DOHH2 (cell line): ENCODE results near the gene FHOD3.

Source experiments
- H3F3A ChIP-seq: fragments of 200-600 bp; sonication (generic), shearing (Covaris generic); 2 replicates; pipeline ENCODE4 v1.6.0; 2016; ENCODE audit warnings: antibody characterized with exemption, mild to moderate bottlenecking; ENCODE audit not compliant: control insufficient read depth, insufficient read depth
- H3K27ac ChIP-seq: fragments of 200-600 bp; sonication (generic); 2 replicates; pipeline ENCODE4 v1.5.1; 2014; ENCODE audit warnings: low read depth, mild to moderate bottlenecking, low read length, moderate library complexity
- H3K27me3 ChIP-seq: fragments of 200-600 bp; sonication (generic); 2 replicates; pipeline ENCODE4 v1.6.1; 2014; ENCODE audit warnings: mild to moderate bottlenecking, low read length, mixed read lengths; ENCODE audit not compliant: control insufficient read depth
- H3K36me3 ChIP-seq: fragments of 200-600 bp; sonication (generic); 2 replicates; pipeline ENCODE4 v1.6.1; 2014; ENCODE audit warnings: mild to moderate bottlenecking, low read length, moderate library complexity, mixed read lengths; ENCODE audit not compliant: control insufficient read depth
- H3K4me1 ChIP-seq: fragments of 200-600 bp; sonication (generic); 2 replicates; pipeline ENCODE4 v1.6.1; 2014; ENCODE audit warnings: mild to moderate bottlenecking, low read length, mixed read lengths; ENCODE audit not compliant: control insufficient read depth
- H3K4me2 ChIP-seq: fragments of 200-600 bp; sonication (generic); 2 replicates; pipeline ENCODE4 v1.6.0; 2014; ENCODE audit warnings: mild to moderate bottlenecking, low read length, moderate library complexity
- H3K4me3 ChIP-seq: fragments of 200-600 bp; sonication (generic); 2 replicates; pipeline ENCODE4 v1.5.1; 2014; ENCODE audit warnings: mild to moderate bottlenecking, low read length, mixed read lengths
- H3K79me2 ChIP-seq: fragments of 200-600 bp; sonication (generic); 2 replicates; pipeline ENCODE4 v1.6.1; 2014; ENCODE audit warnings: mild to moderate bottlenecking, low read length, mixed read lengths; ENCODE audit not compliant: control insufficient read depth
- H3K9me2 ChIP-seq: fragments of 200-600 bp; sonication (generic); replicated peaks from 2 replicates; pipeline ENCODE4 v1.6.1; 2014; ENCODE audit warnings: mild to moderate bottlenecking, low read length, mixed read lengths; ENCODE audit not compliant: control insufficient read depth
- H3K9me3 ChIP-seq: fragments of 200-600 bp; sonication (generic); 2 replicates; pipeline ENCODE4 v1.6.1; 2014; ENCODE audit warnings: antibody characterized with exemption, low read length, mixed read lengths; ENCODE audit not compliant: control insufficient read depth, insufficient read depth
- H4K20me1 ChIP-seq: fragments of 200-600 bp; sonication (generic); 2 replicates; pipeline ENCODE4 v1.6.0; 2014; ENCODE audit warnings: low read depth, mild to moderate bottlenecking, antibody characterized with exemption, low read length, moderate library complexity; ENCODE audit not compliant: control insufficient read depth, insufficient read depth
- EZH2phosphoT487 ChIP-seq: fragments of 200-600 bp; sonication (generic); IDR thresholded peaks from 2 replicates; pipeline ENCODE4 v1.6.1; 2017; ENCODE audit warnings: borderline replicate concordance, mild to moderate bottlenecking, antibody characterized with exemption, low read length, moderate library complexity, mixed read lengths
- TF ChIP-seq, protein P1 (sequence below): fragments of 200-600 bp; sonication (generic); IDR thresholded peaks from one replicate; pipeline ENCODE4 v1.5.1; 2014; ENCODE audit warnings: antibody characterized with exemption, mild to moderate bottlenecking, low read depth, low read length; ENCODE audit not compliant: poor library complexity, severe bottlenecking

Gene FHOD3

DNA sequence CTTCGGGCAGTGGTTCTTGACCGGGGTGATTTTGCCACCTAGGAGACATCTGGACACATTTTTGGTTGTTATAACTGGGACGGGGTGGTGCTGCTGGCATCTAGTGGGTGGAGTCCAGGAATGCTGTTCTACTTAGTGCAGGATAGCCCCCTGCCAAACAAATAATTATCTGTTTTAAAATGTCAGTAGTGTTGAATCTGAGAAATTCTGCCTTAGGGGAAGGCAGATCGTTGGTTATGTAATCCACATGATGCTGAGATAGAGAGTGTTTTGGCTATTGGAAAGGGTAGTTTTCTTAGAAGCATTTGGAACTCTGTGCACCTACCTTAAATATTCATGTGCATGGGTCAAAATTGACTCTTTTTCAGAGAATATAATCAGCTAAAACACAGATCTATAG lies 332.3 kb downstream of the FHOD3 start:
- Histone ChIP-seq H3K79me2 (no peaks in the 10 kb centered on the region), H3K9me2 (no peaks in the 10 kb centered on the region), H3K4me1 (0 out of 2 replicates have a peak, but pooled peaks cover 5% of the 10 kb centered on the region), H3F3A (no peaks in the 10 kb centered on the region), H3K4me2 (no peak overlapping the region), H4K20me1 (no peaks in the 10 kb centered on the region), H3K27ac (no peak overlapping the region), H3K27me3 (no peaks in the 10 kb centered on the region), H3K9me3 (no peaks in the 10 kb centered on the region), H3K4me3 (no peak overlapping the region), H3K36me3 (no peaks in the 10 kb centered on the region)
- TF ChIP-seq EZH2phosphoT487 = no peak
- TF ChIP-seq, protein P1, sequence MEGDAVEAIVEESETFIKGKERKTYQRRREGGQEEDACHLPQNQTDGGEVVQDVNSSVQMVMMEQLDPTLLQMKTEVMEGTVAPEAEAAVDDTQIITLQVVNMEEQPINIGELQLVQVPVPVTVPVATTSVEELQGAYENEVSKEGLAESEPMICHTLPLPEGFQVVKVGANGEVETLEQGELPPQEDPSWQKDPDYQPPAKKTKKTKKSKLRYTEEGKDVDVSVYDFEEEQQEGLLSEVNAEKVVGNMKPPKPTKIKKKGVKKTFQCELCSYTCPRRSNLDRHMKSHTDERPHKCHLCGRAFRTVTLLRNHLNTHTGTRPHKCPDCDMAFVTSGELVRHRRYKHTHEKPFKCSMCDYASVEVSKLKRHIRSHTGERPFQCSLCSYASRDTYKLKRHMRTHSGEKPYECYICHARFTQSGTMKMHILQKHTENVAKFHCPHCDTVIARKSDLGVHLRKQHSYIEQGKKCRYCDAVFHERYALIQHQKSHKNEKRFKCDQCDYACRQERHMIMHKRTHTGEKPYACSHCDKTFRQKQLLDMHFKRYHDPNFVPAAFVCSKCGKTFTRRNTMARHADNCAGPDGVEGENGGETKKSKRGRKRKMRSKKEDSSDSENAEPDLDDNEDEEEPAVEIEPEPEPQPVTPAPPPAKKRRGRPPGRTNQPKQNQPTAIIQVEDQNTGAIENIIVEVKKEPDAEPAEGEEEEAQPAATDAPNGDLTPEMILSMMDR = no peak

DNA sequence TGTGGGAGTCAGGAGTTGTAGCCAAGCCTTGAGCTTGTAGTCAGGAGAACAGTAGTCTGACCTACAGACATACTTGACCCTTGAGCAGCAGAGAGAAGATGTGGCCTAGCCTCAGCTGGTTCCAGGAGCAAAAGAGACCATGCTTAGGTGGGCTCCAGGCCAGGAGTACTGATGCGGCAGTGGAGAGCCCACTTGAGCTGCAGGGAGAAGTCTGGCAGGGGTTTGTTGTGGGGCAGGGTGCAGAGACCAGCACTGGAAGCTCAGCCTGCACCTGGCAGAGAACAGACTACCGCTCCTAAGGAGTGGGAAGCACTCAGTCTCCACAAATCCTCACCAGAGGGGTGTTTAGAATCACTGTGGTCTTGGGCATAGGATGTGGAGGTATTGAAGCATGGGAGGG lies 333.4 kb downstream of the FHOD3 start:
- H3K4me2 ChIP-seq = no peak overlapping the region
- H3K4me3 ChIP-seq = no peak overlapping the region
- H3K79me2 ChIP-seq = no peaks in the 10 kb centered on the region
- H3K9me3 ChIP-seq = no peaks in the 10 kb centered on the region
- TF ChIP-seq, protein P1 = no peak
- no peak for TF ChIP-seq EZH2phosphoT487
- no peaks in the 10 kb centered on the region for H4K20me1 ChIP-seq
- H3K9me2 ChIP-seq = no peaks in the 10 kb centered on the region
- H3K27ac ChIP-seq = no peak overlapping the region
- no peaks in the 10 kb centered on the region for H3F3A ChIP-seq
- H3K4me1 ChIP-seq = peaks cover 6% of the 10 kb centered on the region
- no peaks in the 10 kb centered on the region for H3K36me3 ChIP-seq
- H3K27me3 ChIP-seq = no peaks in the 10 kb centered on the region

DNA sequence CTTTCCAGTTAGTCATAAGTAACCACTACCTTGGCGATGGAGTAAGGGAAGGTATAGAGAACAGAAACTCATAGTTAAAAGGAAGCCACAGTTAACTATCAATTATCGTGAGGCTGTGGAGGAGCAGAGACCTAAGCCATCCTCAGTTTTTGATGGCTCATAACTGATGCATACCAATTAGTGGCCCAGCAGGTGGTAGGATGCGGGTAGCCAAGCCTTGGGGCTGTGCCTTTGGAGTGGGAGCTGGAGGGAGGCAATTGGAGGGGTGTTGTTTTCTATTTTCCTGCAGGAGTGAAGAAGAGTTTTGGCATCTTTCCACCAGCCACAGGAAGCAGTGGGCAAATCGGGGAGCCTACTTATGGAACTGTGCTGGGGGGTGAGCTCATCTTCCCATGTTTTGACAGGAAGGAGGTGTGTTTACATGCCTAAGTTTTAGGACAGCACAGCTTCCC lies 336.5 kb downstream of the FHOD3 start:
- Histone ChIP-seq H3K4me1 (peaks cover 13% of the 10 kb centered on the region), H4K20me1 (no peaks in the 10 kb centered on the region), H3K27ac (no peak overlapping the region), H3K36me3 (no peaks in the 10 kb centered on the region), H3K9me2 (no peaks in the 10 kb centered on the region), H3K4me3 (no peak overlapping the region), H3K79me2 (no peaks in the 10 kb centered on the region), H3F3A (no peaks in the 10 kb centered on the region), H3K27me3 (no peaks in the 10 kb centered on the region), H3K4me2 (no peak overlapping the region), H3K9me3 (no peaks in the 10 kb centered on the region)
- TF ChIP-seq, protein P1 = no peak
- no peak for TF ChIP-seq EZH2phosphoT487

DNA sequence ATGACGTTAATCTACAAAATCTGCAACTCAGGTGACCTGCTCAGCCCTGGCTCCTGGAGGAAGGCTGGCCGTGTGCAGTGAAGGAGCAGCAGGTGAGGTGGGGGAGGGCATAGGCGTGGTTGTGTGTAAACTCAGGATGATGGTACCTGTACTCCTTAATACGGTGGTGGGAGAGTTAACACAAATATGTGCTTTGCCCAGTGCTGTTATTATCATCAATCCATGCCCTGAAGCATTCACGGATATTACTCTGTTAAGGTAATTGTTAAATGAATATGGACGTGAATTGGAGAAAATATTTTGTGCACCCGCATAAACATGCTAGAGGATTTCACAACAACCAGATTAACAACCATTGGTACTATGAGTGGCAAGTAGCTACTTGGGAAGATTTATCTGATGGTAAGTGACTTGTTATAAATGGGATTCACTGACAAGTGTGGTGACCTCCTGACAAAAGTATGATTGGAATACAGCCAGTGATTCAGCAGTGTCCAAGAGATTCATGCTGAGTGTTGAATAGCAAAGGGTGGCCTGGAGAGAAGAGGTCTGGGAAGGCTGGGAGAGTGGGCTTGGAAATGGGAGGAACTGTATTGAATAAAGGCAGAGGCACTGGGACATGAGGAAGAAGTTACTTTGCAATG lies 337.2 kb downstream of the FHOD3 start:
- H3K79me2 ChIP-seq = no peaks in the 10 kb centered on the region
- TF ChIP-seq EZH2phosphoT487 = no peak
- TF ChIP-seq, protein P1 = no peak
- no peaks in the 10 kb centered on the region for H4K20me1 ChIP-seq
- no peak overlapping the region for H3K27ac ChIP-seq
- H3K4me2 ChIP-seq = no peak overlapping the region
- no peaks in the 10 kb centered on the region for H3K36me3 ChIP-seq
- no peaks in the 10 kb centered on the region for H3F3A ChIP-seq
- H3K4me1 ChIP-seq = peaks cover 13% of the 10 kb centered on the region
- H3K4me3 ChIP-seq = no peak overlapping the region
- no peaks in the 10 kb centered on the region for H3K27me3 ChIP-seq
- H3K9me2 ChIP-seq = no peaks in the 10 kb centered on the region
- H3K9me3 ChIP-seq = no peaks in the 10 kb centered on the region
